Rectal smooth muscle tissue (tissue), 1 donor: ENCODE results near the gene NEUROG2.
"Not testable (repeated sequence)": the region's sequence is repeated elsewhere in the genome, so short reads cannot be mapped to it uniquely, and the experiment has no call there.

Experiments used
- H3K27ac ChIP-seq: one replicate; pipeline ENCODE4 v1.7.0; 2013; ENCODE audit warnings: low read depth, low read length, inconsistent platforms
- H3K27me3 ChIP-seq: one replicate; pipeline ENCODE4 v1.7.0; 2013; ENCODE audit warnings: low read length; ENCODE audit not compliant: control insufficient read depth, insufficient read depth
- H3K36me3 ChIP-seq: one replicate; pipeline ENCODE4 v1.7.0; 2013; ENCODE audit warnings: low read length; ENCODE audit not compliant: control insufficient read depth, insufficient read depth
- H3K4me1 ChIP-seq: one replicate; pipeline ENCODE4 v1.7.0; 2013; ENCODE audit warnings: low read length; ENCODE audit not compliant: control insufficient read depth, insufficient read depth
- H3K4me3 ChIP-seq: one replicate; pipeline ENCODE4 v1.7.0; 2013; ENCODE audit warnings: low read length
- H3K9ac ChIP-seq: one replicate; pipeline ENCODE4 v1.7.0; 2013; ENCODE audit warnings: low read length

The NEUROG2 gene

GRCh38 chr4:112509243-112510141 lies 6.5 kb downstream of the NEUROG2 start:
- H3K36me3 ChIP-seq = no peaks in the 10 kb centered on the region
- peaks cover 39% of the 10 kb centered on the region for H3K27me3 ChIP-seq
- H3K9ac ChIP-seq = no peak overlapping the region
- H3K4me3 ChIP-seq = peak overlapping the region; percentile 49
- peaks cover 4% of the 10 kb centered on the region for H3K4me1 ChIP-seq
- H3K27ac ChIP-seq = no peak overlapping the region

- Histone ChIP-seq H3K27ac (no peak overlapping the region), H3K4me3 (no peak overlapping the region), H3K36me3 (no peaks in the 10 kb centered on the region), H3K27me3 (peaks cover 35% of the 10 kb centered on the region), H3K9ac (no peak overlapping the region), H3K4me1 (peaks cover 4% of the 10 kb centered on the region)
Measured at GRCh38 chr4:112508356-112508755, 7.6 kb downstream of the NEUROG2 start.

GRCh38 chr4:112504807-112505206 lies 11.2 kb downstream of the NEUROG2 start:
- H3K27ac ChIP-seq = no peak overlapping the region
- no peak overlapping the region for H3K4me3 ChIP-seq
- no peak overlapping the region for H3K9ac ChIP-seq
- H3K4me1 ChIP-seq = no peaks in the 10 kb centered on the region
- H3K36me3 ChIP-seq = no peaks in the 10 kb centered on the region
- H3K27me3 ChIP-seq = peaks cover 15% of the 10 kb centered on the region

- H3K4me1 ChIP-seq = no peaks in the 10 kb centered on the region
- peaks cover 9% of the 10 kb centered on the region for H3K27me3 ChIP-seq
- H3K9ac ChIP-seq = no peak overlapping the region
- no peak overlapping the region for H3K4me3 ChIP-seq
- H3K27ac ChIP-seq = no peak overlapping the region
- no peaks in the 10 kb centered on the region for H3K36me3 ChIP-seq
Measured at GRCh38 chr4:112502871-112503270, 13.1 kb downstream of the NEUROG2 start.

- H3K36me3 ChIP-seq = no peaks in the 10 kb centered on the region
- H3K27me3 ChIP-seq = no peaks in the 10 kb centered on the region
- no peak overlapping the region for H3K9ac ChIP-seq
- H3K4me3 ChIP-seq = no peak overlapping the region
- H3K27ac ChIP-seq = no peak overlapping the region
- no peaks in the 10 kb centered on the region for H3K4me1 ChIP-seq
Measured at GRCh38 chr4:112492321-112492720, 23.7 kb downstream of the NEUROG2 start.

- not testable (repeated sequence) for H3K27me3 ChIP-seq, H3K36me3 ChIP-seq, H3K9ac ChIP-seq, H3K4me3 ChIP-seq, H3K4me1 ChIP-seq, H3K27ac ChIP-seq
Measured at GRCh38 chr4:112490808-112491207, 25.2 kb downstream of the NEUROG2 start.

- Histone ChIP-seq H3K27me3 (no peaks in the 10 kb centered on the region), H3K9ac (no peak overlapping the region), H3K4me3 (no peak overlapping the region), H3K4me1 (no peaks in the 10 kb centered on the region), H3K27ac (no peak overlapping the region), H3K36me3 (no peaks in the 10 kb centered on the region)
Measured at GRCh38 chr4:112485930-112486329, 30.1 kb downstream of the NEUROG2 start.

GRCh38 chr4:112473985-112474384 lies 42.0 kb downstream of the NEUROG2 start:
- Histone ChIP-seq H3K36me3 (no peaks in the 10 kb centered on the region), H3K9ac (no peak overlapping the region)

GRCh38 chr4:112472318-112472717 lies 43.7 kb downstream of the NEUROG2 start:
- Histone ChIP-seq H3K36me3 (no peaks in the 10 kb centered on the region), H3K4me1 (no peaks in the 10 kb centered on the region), H3K9ac (no peak overlapping the region), H3K27ac (no peak overlapping the region), H3K4me3 (no peak overlapping the region), H3K27me3 (no peaks in the 10 kb centered on the region)

More at GRCh38 chr4:112473985-112474384, 42.0 kb downstream of the NEUROG2 start:
- no peaks in the 10 kb centered on the region for H3K27me3 ChIP-seq
- no peaks in the 10 kb centered on the region for H3K4me1 ChIP-seq
- H3K27ac ChIP-seq = no peak overlapping the region
- no peak overlapping the region for H3K4me3 ChIP-seq
